Stimulated activated CD4-positive, alpha-beta T cell treated with anti-CD3 and anti-CD28 coated beads, Interleukin-1b, Interleukin-23, amount 100 ng/mL, for 24 hours (primary cell): Measurements from ENCODE around the gene KRT78.

Source experiments
- DNase-seq, 4 experiments: peaks; one replicate each; pipeline ENCODE4 v3.0.0-alpha.2; 2020; ENCODE audit warnings: low read depth in 4 of 4, low spot score in 1 of 4

The KRT78 gene

GRCh38 chr12:52826611-52827498 is 21.9 kb downstream of the KRT78 start:
- no peak for DNase-seq

GRCh38 chr12:52825961-52826360 is 22.8 kb downstream of the KRT78 start:
- DNase-seq: no peak

GRCh38 chr12:52824741-52825410 is 23.9 kb downstream of the KRT78 start:
- no peak for DNase-seq

GRCh38 chr12:52823761-52824450 is 24.9 kb downstream of the KRT78 start:
- DNase-seq: no peak

- DNase-seq: no peak
Measured at GRCh38 chr12:52822771-52823510, 25.9 kb downstream of the KRT78 start.

- no peak for DNase-seq
Measured at GRCh38 chr12:52821826-52822660, 26.8 kb downstream of the KRT78 start.

GRCh38 chr12:52821071-52821730 is 27.6 kb downstream of the KRT78 start:
- no peak for DNase-seq

- DNase-seq: no peak
Measured at GRCh38 chr12:52820521-52820920, 28.3 kb downstream of the KRT78 start.

GRCh38 chr12:52819731-52820510 is 28.9 kb downstream of the KRT78 start:
- no peak for DNase-seq

GRCh38 chr12:52818887-52819420 is 29.8 kb downstream of the KRT78 start:
- no peak for DNase-seq

- no peak for DNase-seq
Measured at GRCh38 chr12:52818388-52818787, 30.4 kb downstream of the KRT78 start.

- DNase-seq: no peak
Measured at GRCh38 chr12:52817699-52818238, 31.0 kb downstream of the KRT78 start.

- DNase-seq: no peak
Measured at GRCh38 chr12:52817003-52817698, 31.6 kb downstream of the KRT78 start.

GRCh38 chr12:52815676-52816588 is 32.9 kb downstream of the KRT78 start:
- DNase-seq: no peak

GRCh38 chr12:52815161-52815560 is 33.6 kb downstream of the KRT78 start:
- DNase-seq: no peak

GRCh38 chr12:52814710-52815155 is 34.1 kb downstream of the KRT78 start:
- DNase-seq: no peak
